Measurements from ENCODE around the gene ARMC8.

ARMC8 gene

DNA sequence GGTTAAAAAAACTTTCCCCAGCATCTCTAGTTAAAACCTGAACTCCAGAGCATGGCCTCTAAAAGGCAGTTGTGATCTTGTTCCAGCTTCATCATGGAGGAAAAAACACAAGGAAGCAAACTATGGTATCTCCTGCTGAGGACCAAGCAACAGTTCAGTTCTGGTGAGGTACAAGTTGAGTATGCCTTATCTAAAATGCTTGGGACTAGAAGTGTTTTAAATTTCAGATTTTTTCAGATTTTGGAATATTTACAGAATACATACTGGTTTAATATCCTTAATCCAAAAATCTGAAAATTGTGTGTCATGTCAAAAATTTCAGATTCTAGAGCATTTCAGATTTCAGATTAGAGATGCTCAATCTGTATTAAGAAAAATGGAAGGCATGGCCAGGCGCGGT lies 22.0 kb upstream of the ARMC8 start:
- no peak for TF ChIP-seq CTCF (conservative IDR thresholded peaks at IDR 0.05)
- no peak overlapping the region for H3K27ac ChIP-seq

GRCh38 chr3:138172625-138173024 lies 14.5 kb upstream of the ARMC8 start:
- no peak overlapping the region for H3K27ac ChIP-seq
- no peak for TF ChIP-seq CTCF (conservative IDR thresholded peaks at IDR 0.05)

DNA sequence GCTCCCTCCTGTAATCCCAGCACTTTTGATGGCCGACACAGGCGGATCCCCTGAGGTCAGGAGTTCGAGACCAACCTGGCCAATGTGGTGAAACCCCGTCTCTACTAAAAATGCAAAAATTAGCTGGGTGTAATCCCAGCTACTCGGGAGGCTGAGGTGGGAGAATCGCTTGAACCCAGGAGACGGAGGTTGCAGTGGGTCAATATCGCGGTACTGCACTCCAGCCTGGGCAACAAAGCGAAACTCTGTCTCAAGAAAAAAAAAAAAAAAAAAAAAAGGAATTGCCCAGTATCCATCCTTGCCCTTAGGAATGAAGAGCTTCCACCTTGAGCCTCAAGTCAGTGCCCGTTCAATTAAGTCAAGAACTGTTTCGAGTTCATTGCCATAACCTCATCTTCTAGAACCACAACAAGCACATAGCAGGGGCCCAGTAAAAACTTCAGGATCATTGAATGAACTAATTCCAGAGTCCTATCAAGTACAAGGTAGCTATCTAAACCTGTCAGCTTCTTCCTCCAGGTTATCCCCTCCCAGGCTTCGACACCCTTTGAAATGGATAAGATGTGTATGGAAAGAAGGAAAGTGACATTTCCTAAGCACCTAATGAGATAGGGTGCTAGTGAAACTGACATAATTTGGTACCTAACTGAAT lies 13.2 kb upstream of the ARMC8 start:
- peak overlapping the region; percentile 85 for H3K27ac ChIP-seq
- no peak for TF ChIP-seq CTCF (conservative IDR thresholded peaks at IDR 0.05)

DNA sequence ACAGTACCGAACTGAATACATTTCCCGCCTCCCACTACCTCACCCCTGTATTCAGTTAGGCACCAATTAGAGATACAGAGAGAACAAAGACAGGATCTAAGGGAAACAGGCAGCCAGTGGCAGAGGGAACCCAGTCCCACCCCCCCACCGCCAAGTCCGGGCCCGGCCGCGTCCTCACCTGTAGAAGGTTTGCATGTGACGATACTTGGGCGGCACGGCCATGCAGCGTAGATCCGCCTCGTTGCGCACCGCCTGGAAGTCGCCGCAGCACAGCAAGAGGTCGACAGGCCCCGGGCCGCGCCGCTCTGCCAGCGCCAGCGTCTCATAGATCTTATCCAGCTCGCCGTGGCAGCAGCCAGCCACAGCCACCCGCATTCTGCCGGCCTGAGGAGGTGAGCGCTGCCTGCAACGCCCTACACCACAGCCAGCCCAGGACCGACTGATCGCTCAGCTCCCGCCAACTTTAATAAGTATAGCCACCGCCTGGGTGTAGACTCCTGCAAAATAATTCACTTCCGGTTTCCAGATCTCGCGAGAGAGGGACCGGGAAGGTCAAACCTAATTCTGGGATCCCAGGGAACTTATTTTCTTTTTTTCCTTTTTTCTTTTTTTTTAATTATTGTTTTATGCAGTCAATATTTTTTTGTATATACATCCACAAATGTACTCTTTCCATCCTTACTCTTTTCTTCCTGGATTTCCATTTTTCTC lies 12.5 kb upstream of the ARMC8 start, which contains the start of gene DBR1:
DBR1 (minus strand) TSS at position 501 of the 711 bp plus-strand sequence; CDS start at position 375, 126 bp downstream.
- peak within 1 kb of the TSS; percentile 85 for H3K27ac ChIP-seq
- no peak for TF ChIP-seq CTCF (conservative IDR thresholded peaks at IDR 0.05)

DNA sequence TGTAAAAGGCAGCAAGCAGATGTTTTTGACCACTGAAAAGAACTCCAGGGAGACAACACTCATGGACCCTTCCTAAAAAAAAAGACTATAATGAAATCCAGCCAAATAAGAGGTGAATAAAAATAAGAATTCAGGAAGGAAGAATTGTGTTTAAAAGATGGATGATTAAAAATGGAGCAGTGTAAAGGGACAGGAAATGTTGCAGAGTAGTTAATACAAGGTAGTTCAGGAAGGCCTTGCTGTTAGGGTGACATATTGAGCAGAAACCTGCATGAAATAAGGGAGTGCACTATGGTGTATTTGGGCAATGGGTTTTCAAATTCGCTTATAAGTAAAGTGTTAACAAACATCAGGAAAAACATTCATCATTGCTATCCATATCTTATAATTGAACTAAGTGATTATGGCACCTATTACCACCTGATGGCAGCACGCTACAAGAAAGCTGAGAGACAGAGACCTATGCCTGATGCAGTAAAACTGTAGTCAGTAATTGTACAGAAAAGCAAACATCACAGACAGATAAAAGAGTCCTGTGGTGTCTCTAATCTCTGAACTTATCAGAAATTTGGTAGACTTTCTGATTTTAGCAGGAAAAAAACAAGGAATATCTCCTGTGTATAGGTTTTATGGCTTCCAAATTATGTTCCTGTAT lies 6.6 kb upstream of the ARMC8 start:
- peak overlapping the region; percentile 16; the same call in 1 of the 2 replicates for H3K27ac ChIP-seq
- TF ChIP-seq CTCF (conservative IDR thresholded peaks at IDR 0.05): peak; percentile 84

DNA sequence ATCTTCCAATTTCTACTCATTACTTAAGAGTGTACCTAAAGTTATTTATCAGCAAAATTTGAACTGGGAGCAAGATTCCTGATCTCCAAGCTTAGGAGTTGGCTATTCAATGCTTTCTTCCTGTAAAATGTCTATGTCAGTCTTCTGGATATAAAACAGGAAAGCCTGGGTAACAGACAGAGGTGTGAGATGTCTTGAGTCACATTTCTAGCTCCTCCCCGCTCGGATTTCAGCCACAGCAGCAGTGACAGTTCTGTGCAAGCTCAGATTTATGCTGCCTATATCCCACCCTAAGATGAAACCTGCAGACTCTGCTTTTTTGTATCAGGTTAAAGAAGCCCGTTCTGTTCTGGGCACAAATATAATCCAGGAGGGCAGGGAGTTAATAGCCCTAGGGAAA lies 2.1 kb upstream of the ARMC8 start:
- no peak for TF ChIP-seq CTCF (conservative IDR thresholded peaks at IDR 0.05)
- no peak overlapping the region for H3K27ac ChIP-seq

- H3K27ac ChIP-seq: peak overlapping the region; percentile 96
- no peak for TF ChIP-seq CTCF (conservative IDR thresholded peaks at IDR 0.05)
Measured at GRCh38 chr3:138186221-138186620, 880 bp upstream of the ARMC8 start.

All from VCaP (cell line).